IPS-18a (cell line): ENCODE data around the gene SLK.

Experiments
- H3K27ac ChIP-seq: one replicate; pipeline ENCODE4 v1.5.1; 2013; ENCODE audit warnings: low read length
- H3K27me3 ChIP-seq: one replicate; pipeline ENCODE4 v1.6.1; 2013; ENCODE audit warnings: mild to moderate bottlenecking, low read length; ENCODE audit not compliant: control insufficient read depth, insufficient read depth
- H3K36me3 ChIP-seq: one replicate; pipeline ENCODE4 v1.6.1; 2013; ENCODE audit warnings: low read depth, low read length; ENCODE audit not compliant: control insufficient read depth
- H3K4me1 ChIP-seq: one replicate; pipeline ENCODE4 v1.6.1; 2013; ENCODE audit warnings: low read depth, low read length; ENCODE audit not compliant: control insufficient read depth
- H3K4me3 ChIP-seq: one replicate; pipeline ENCODE4 v1.5.1; 2013; ENCODE audit warnings: low read length
- H3K9ac ChIP-seq: one replicate; pipeline ENCODE4 v1.6.1; 2013; ENCODE audit warnings: mild to moderate bottlenecking, low read length, moderate library complexity
- H3K9me3 ChIP-seq: one replicate; pipeline ENCODE4 v1.6.1; 2013; ENCODE audit warnings: low read depth, low read length; ENCODE audit not compliant: control insufficient read depth

Gene SLK

GRCh38 chr10:103966671-103967447, at the start of gene SLK:
Gene SLK (plus strand): TSS chr10:103967140. CDS start chr10:103967746, 606 bp downstream.
- Histone ChIP-seq H3K36me3 (no peaks in the 10 kb centered on the region), H3K9me3 (no peaks in the 10 kb centered on the region), H3K27me3 (peaks cover 13% of the 10 kb centered on the region), H3K9ac (peak within 1 kb of the TSS; percentile 71), H3K27ac (no peak within 1 kb of the TSS), H3K4me1 (peaks cover 8% of the 10 kb centered on the region), H3K4me3 (peak within 1 kb of the TSS; percentile 93)

GRCh38 chr10:103917302-103918052, 49.5 kb upstream of the SLK start:
- Histone ChIP-seq H3K27ac (peak overlapping the region; percentile 72), H3K27me3 (no peaks in the 10 kb centered on the region), H3K9ac (peak overlapping the region; percentile 73), H3K9me3 (peaks cover 6% of the 10 kb centered on the region), H3K4me1 (peaks cover 14% of the 10 kb centered on the region), H3K4me3 (peak overlapping the region; percentile 88), H3K36me3 (peaks cover 3% of the 10 kb centered on the region)

GRCh38 chr10:103918053-103918846, 48.7 kb upstream of the SLK start, which contains the start of gene STN1:
Gene STN1 (minus strand): TSS chr10:103918184. CDS start chr10:103917594, 590 bp downstream.
- Histone ChIP-seq H3K4me3 (peak within 1 kb of the TSS; percentile 88), H3K9me3 (peaks cover 6% of the 10 kb centered on the region), H3K36me3 (peaks cover 3% of the 10 kb centered on the region), H3K27me3 (no peaks in the 10 kb centered on the region), H3K9ac (peak within 1 kb of the TSS; percentile 73), H3K4me1 (peaks cover 14% of the 10 kb centered on the region), H3K27ac (peak within 1 kb of the TSS; percentile 76)

GRCh38 chr10:103919648-103920025, 47.3 kb upstream of the SLK start:
- peaks cover 3% of the 10 kb centered on the region for H3K36me3 ChIP-seq
- peaks cover 14% of the 10 kb centered on the region for H3K4me1 ChIP-seq
- no peak overlapping the region for H3K4me3 ChIP-seq
- H3K9ac ChIP-seq = no peak overlapping the region
- no peaks in the 10 kb centered on the region for H3K27me3 ChIP-seq
- no peak overlapping the region for H3K27ac ChIP-seq
- peaks cover 6% of the 10 kb centered on the region for H3K9me3 ChIP-seq

GRCh38 chr10:103921248-103921647, 45.7 kb upstream of the SLK start:
- no peak overlapping the region for H3K4me3 ChIP-seq
- H3K4me1 ChIP-seq = peaks cover 14% of the 10 kb centered on the region
- H3K9ac ChIP-seq = no peak overlapping the region
- no peaks in the 10 kb centered on the region for H3K36me3 ChIP-seq
- no peaks in the 10 kb centered on the region for H3K27me3 ChIP-seq
- no peak overlapping the region for H3K27ac ChIP-seq
- H3K9me3 ChIP-seq = no peaks in the 10 kb centered on the region

GRCh38 chr10:103921750-103922195, 45.2 kb upstream of the SLK start:
- H3K4me1 ChIP-seq = peaks cover 14% of the 10 kb centered on the region
- no peak overlapping the region for H3K27ac ChIP-seq
- H3K36me3 ChIP-seq = no peaks in the 10 kb centered on the region
- H3K9ac ChIP-seq = no peak overlapping the region
- no peaks in the 10 kb centered on the region for H3K9me3 ChIP-seq
- H3K4me3 ChIP-seq = no peak overlapping the region
- H3K27me3 ChIP-seq = no peaks in the 10 kb centered on the region

GRCh38 chr10:103922659-103923058, 44.3 kb upstream of the SLK start:
- H3K4me3 ChIP-seq = no peak overlapping the region
- H3K9ac ChIP-seq = no peak overlapping the region
- H3K27ac ChIP-seq = no peak overlapping the region
- peaks cover 14% of the 10 kb centered on the region for H3K4me1 ChIP-seq
- H3K36me3 ChIP-seq = no peaks in the 10 kb centered on the region
- no peaks in the 10 kb centered on the region for H3K9me3 ChIP-seq
- no peaks in the 10 kb centered on the region for H3K27me3 ChIP-seq

- Histone ChIP-seq H3K4me3 (no peak overlapping the region), H3K27me3 (no peaks in the 10 kb centered on the region), H3K27ac (no peak overlapping the region), H3K36me3 (no peaks in the 10 kb centered on the region), H3K9me3 (no peaks in the 10 kb centered on the region), H3K4me1 (peaks cover 13% of the 10 kb centered on the region), H3K9ac (no peak overlapping the region)
Measured at GRCh38 chr10:103923502-103923901, 43.4 kb upstream of the SLK start.

GRCh38 chr10:103925591-103925990, 41.3 kb upstream of the SLK start:
- no peaks in the 10 kb centered on the region for H3K36me3 ChIP-seq
- peaks cover 19% of the 10 kb centered on the region for H3K4me1 ChIP-seq
- H3K9ac ChIP-seq = no peak overlapping the region
- no peak overlapping the region for H3K4me3 ChIP-seq
- no peaks in the 10 kb centered on the region for H3K27me3 ChIP-seq
- H3K27ac ChIP-seq = no peak overlapping the region
- H3K9me3 ChIP-seq = no peaks in the 10 kb centered on the region

GRCh38 chr10:103926722-103927319, 40.1 kb upstream of the SLK start:
- Histone ChIP-seq H3K9me3 (no peaks in the 10 kb centered on the region), H3K4me1 (peaks cover 12% of the 10 kb centered on the region)

GRCh38 chr10:103928784-103929183, 38.2 kb upstream of the SLK start:
- Histone ChIP-seq H3K27ac (no peak overlapping the region), H3K4me3 (no peak overlapping the region), H3K9ac (no peak overlapping the region), H3K4me1 (peaks cover 12% of the 10 kb centered on the region), H3K27me3 (no peaks in the 10 kb centered on the region), H3K9me3 (no peaks in the 10 kb centered on the region), H3K36me3 (no peaks in the 10 kb centered on the region)

More at GRCh38 chr10:103926722-103927319, 40.1 kb upstream of the SLK start:
- H3K36me3 ChIP-seq = no peaks in the 10 kb centered on the region
- no peaks in the 10 kb centered on the region for H3K27me3 ChIP-seq
- H3K9ac ChIP-seq = no peak overlapping the region
- no peak overlapping the region for H3K27ac ChIP-seq
- no peak overlapping the region for H3K4me3 ChIP-seq
